Spleen (tissue), 11 donors: Measurements from ENCODE around the gene CASP10. TPM values are rescaled to one million over a fixed set of nuclear protein-coding genes. Genes with fewer than 3 reads are reported as not detected.

Experiments
- DNase-seq: peaks from one replicate; pipeline ENCODE4 v3.0.0-alpha.2; 2020
- H3K27ac ChIP-seq, 8 donors: fragments of 200-600 bp; sonication (generic) in 7 of 8; 1 replicate in 4 of 8; 2 replicates in 4 of 8; pipeline versions ENCODE4 v1.5.0 to v1.8.0; 2016 to 2021; ENCODE audit warnings: inconsistent platforms in 4 of 8, mild to moderate bottlenecking in 4 of 8, moderate library complexity in 1 of 8
- H3K27me3 ChIP-seq, 7 donors: fragments of 200-600 bp; sonication (generic) in 6 of 7; replicated peaks in 1 of 7; 1 replicate in 4 of 7; 2 replicates in 3 of 7; pipeline versions ENCODE4 v1.5.0 to v1.8.0; 2016 to 2021; ENCODE audit warnings: inconsistent platforms in 3 of 7, mild to moderate bottlenecking in 1 of 7
- H3K36me3 ChIP-seq, 6 donors: fragments of 200-600 bp; sonication (generic) in 5 of 6; 1 replicate in 4 of 6; 2 replicates in 2 of 6; pipeline versions ENCODE4 v1.5.0 to v1.8.0; 2016 to 2021; ENCODE audit warnings: inconsistent platforms in 2 of 6
- H3K4me1 ChIP-seq, 6 donors: fragments of 200-600 bp; sonication (generic) in 5 of 6; 1 replicate in 3 of 6; 2 replicates in 3 of 6; pipeline versions ENCODE4 v1.5.0 to v1.8.0; 2016 to 2021; ENCODE audit warnings: inconsistent platforms in 3 of 6
- H3K4me3 ChIP-seq, 8 donors: fragments of 200-600 bp; sonication (generic) in 7 of 8; 1 replicate in 4 of 8; 2 replicates in 4 of 8; pipeline versions ENCODE4 v1.5.0 to v1.8.0; 2016 to 2021; ENCODE audit warnings: inconsistent platforms in 4 of 8, mild to moderate bottlenecking in 4 of 8, moderate library complexity in 2 of 8
- H3K9me3 ChIP-seq, 8 donors: fragments of 200-600 bp; sonication (generic) in 7 of 8; 1 replicate in 4 of 8; 2 replicates in 4 of 8; pipeline versions ENCODE4 v1.5.0 to v1.8.0; 2016 to 2021; ENCODE audit warnings: inconsistent platforms in 4 of 8
- POLR2A ChIP-seq, 3 donors: fragments of 450-650 bp; IDR thresholded peaks; one replicate each; pipeline ENCODE4 v1.5.1; 2017; ENCODE audit warnings: antibody characterized with exemption in 3 of 3, mild to moderate bottlenecking in 1 of 3
- POLR2AphosphoS5 ChIP-seq, 3 donors: sonication (generic); formaldehyde crosslinking; IDR thresholded peaks; one replicate each; pipeline ENCODE4 v1.5.1; 2017; ENCODE audit warnings: antibody characterized with exemption in 3 of 3
- WGBS, 5 donors: extraction: QIAGEN DNeasy Blood & Tissue Kit in 3 of 5; methylation state at CpG; one replicate each; pipeline versions ENCODE4 v1.1.5 to v1.1.7; 2013 to 2018; 5-methylcytosine and 5-hydroxymethylcytosine counted together
- intact Hi-C: fragments of 100-400 bp; cut with DNase I; formaldehyde crosslinking; loops from one replicate; pipeline ENCODE4 v1.15.0; 2023; ENCODE audit warnings: low total_unique reads
- polyA plus RNA-seq, 3 donors: library from polyadenylated mRNA; stranded (reverse); fragments of 200-250 nt; gene quantifications; one replicate each; pipeline ENCODE4 v1.2.1, GENCODE V29; 2013
- small RNA-seq, 4 donors: library from RNA; depleted of rRNA; stranded (forward); fragments of <200 nt; gene quantifications; one replicate each; pipeline ENCODE3, GENCODE V24; 2016
- total RNA-seq, 7 donors: library from RNA; depleted of rRNA in 3 of 7; stranded (reverse); fragments of >200 nt in 3 of 7; fragmentation: NEBNext Ultra II Directional in 4 of 7; extraction: Animal tissue kit (Norgen Biotek cat#: 25700) in 4 of 7; gene quantifications; one replicate each; pipeline versions ENCODE4 v1.1.0 to v1.2.1, GENCODE V29; 2016 to 2021
- TF ChIP-seq, protein P1 (sequence below), 11 experiments: fragments of 200-600 bp in 7 of 11; fragments of 450-650 bp in 4 of 11; sonication (generic) in 4 of 11; IDR thresholded peaks in 8 of 11; conservative IDR thresholded peaks in 3 of 11; 1 replicate in 7 of 11; 2 replicates in 4 of 11; pipeline versions ENCODE4 v1.4.0 to v1.8.0; 2016 to 2021; ENCODE audit warnings: antibody characterized with exemption in 11 of 11, inconsistent platforms in 4 of 11, mild to moderate bottlenecking in 1 of 11
- donor health status: healthy with polysubstance abuse.
- donor health status: DM: no; HTN: no; CAD: no; lungs with moderate emphysema.
- donor health status: DM: no; HTN: no; CAD: no.
- donor health status: Bipolar disorder and iron deficiency.
- donor health status: healthy.
- donor health status: DM: no; HTN: no; CAD: no.
- donor health status: DM: yes; HTN: yes; CAD: no.

Gene CASP10
- total and polyA plus RNA-seq, 10 donors, result 5.6 to 75.6 (median 54.6) TPM

DNA sequence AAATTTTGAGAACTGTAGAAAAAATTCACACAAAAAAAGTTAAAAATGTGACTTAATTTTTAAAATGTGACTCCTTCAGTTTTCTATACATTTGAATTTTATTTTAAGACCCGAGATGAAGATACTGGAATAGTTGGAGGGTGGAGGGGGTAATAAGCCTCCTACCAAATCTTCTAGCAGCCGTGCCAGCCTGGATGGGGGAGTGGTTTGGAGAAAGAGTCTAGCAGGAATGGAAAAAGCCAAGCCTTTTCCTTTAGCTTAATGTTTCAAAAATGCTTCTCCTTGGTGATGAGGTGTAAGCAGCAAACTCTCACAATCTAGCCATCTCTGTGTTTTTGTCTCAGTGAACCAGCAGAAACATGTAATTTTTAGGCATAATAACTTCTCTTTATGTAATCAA, 92.1 kb downstream of the CASP10 start:
- no peaks in the 10 kb centered on the region for H3K27me3 ChIP-seq
- peaks cover 8 to 100% (median 90%) of the 10 kb centered on the region in 6 donors for H3K36me3 ChIP-seq
- H3K4me1 ChIP-seq, result peaks cover 0 to 72% (median 23%) of the 10 kb centered on the region in 6 donors
- 94 to 99% (median 97%) methylated on average over 2 of the region's 2 CpGs for WGBS, 5 donors
- no peak overlapping the region for H3K4me3 ChIP-seq
- TF ChIP-seq POLR2A (IDR thresholded peaks at IDR 0.05) (no peak), POLR2AphosphoS5 (IDR thresholded peaks at IDR 0.05) (no peak)
- TF ChIP-seq, protein P1, sequence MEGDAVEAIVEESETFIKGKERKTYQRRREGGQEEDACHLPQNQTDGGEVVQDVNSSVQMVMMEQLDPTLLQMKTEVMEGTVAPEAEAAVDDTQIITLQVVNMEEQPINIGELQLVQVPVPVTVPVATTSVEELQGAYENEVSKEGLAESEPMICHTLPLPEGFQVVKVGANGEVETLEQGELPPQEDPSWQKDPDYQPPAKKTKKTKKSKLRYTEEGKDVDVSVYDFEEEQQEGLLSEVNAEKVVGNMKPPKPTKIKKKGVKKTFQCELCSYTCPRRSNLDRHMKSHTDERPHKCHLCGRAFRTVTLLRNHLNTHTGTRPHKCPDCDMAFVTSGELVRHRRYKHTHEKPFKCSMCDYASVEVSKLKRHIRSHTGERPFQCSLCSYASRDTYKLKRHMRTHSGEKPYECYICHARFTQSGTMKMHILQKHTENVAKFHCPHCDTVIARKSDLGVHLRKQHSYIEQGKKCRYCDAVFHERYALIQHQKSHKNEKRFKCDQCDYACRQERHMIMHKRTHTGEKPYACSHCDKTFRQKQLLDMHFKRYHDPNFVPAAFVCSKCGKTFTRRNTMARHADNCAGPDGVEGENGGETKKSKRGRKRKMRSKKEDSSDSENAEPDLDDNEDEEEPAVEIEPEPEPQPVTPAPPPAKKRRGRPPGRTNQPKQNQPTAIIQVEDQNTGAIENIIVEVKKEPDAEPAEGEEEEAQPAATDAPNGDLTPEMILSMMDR (IDR thresholded peaks at IDR 0.05 in 8 of 11, conservative IDR thresholded peaks at IDR 0.05 in 3 of 11), result no peak
- DNase-seq, result no peak
- H3K9me3 ChIP-seq, result no peaks in the 10 kb centered on the region
- no peak overlapping the region for H3K27ac ChIP-seq
- intact Hi-C loops, result no loop called here

DNA sequence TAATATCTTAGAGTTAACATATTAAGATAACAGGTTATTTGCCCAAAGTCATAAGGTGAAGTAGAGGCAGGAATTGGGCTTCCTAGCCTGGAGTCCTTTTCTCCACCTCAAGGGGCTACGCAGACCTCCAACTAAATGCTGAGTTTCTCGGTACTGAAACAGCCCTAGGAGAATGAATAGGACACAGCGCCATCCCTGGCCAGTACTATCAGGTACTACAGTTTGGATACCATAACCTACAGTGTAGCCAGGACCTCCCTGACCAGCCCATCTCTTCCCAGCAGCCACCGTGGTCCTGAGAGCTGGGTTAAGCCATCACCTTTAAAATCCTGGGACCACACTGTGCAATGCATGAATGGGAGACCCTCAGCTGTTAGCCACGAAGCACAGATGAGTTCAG, 93.0 kb downstream of the CASP10 start:
- no peaks in the 10 kb centered on the region for H3K27me3 ChIP-seq
- H3K4me3 ChIP-seq, result no peak overlapping the region
- TF ChIP-seq POLR2A (IDR thresholded peaks at IDR 0.05), result no peak
- TF ChIP-seq, protein P1 (IDR thresholded peaks at IDR 0.05 in 8 of 11, conservative IDR thresholded peaks at IDR 0.05 in 3 of 11), result no peak
- no peak for TF ChIP-seq POLR2AphosphoS5 (IDR thresholded peaks at IDR 0.05)
- no peak for DNase-seq
- H3K9me3 ChIP-seq, result no peaks in the 10 kb centered on the region
- 81 to 92% (median 91%) methylated on average over 5 of the region's 5 CpGs for WGBS, 5 donors
- H3K27ac ChIP-seq, result no peak overlapping the region
- peaks cover 0 to 72% (median 26%) of the 10 kb centered on the region in 6 donors for H3K4me1 ChIP-seq
- intact Hi-C loops, result no loop called here
- peaks cover 8 to 100% (median 81%) of the 10 kb centered on the region in 6 donors for H3K36me3 ChIP-seq

DNA sequence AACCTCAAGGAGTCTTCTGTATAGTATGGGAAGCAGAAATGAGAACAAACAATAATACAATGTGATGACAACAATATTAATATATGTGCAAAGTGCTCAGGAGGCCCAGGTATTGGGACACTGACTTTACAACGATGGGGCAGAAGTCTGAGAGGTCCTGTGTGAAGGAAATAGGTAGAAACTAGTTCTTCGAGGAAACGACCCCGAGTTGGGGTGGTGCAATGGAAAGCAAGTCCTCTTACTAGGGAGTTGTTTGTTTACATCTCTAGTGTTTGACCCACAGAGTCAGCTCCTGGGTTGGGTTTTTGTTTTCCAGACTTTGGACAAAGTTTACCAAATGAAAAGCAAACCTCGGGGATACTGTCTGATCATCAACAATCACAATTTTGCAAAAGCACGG, 93.6 kb downstream of the CASP10 start:
- DNase-seq, result no peak
- H3K27ac ChIP-seq, result no peak overlapping the region
- H3K9me3 ChIP-seq, result no peaks in the 10 kb centered on the region
- peaks cover 0 to 72% (median 23%) of the 10 kb centered on the region in 6 donors for H3K4me1 ChIP-seq
- no peak overlapping the region for H3K4me3 ChIP-seq
- TF ChIP-seq, protein P1 (IDR thresholded peaks at IDR 0.05 in 8 of 11, conservative IDR thresholded peaks at IDR 0.05 in 3 of 11), result no peak
- TF ChIP-seq POLR2AphosphoS5 (IDR thresholded peaks at IDR 0.05) (no peak), POLR2A (IDR thresholded peaks at IDR 0.05) (no peak)
- intact Hi-C loops, result no loop called here
- WGBS, 5 donors, result 92 to 96% (median 94%) methylated on average over 6 of the region's 6 CpGs
- H3K27me3 ChIP-seq, result no peaks in the 10 kb centered on the region
- peaks cover 8 to 100% (median 78%) of the 10 kb centered on the region in 6 donors for H3K36me3 ChIP-seq

Small RNA genes within 50 kb of the gene (small RNA-seq; reads per million reads assigned to genes)
- gene AC007283.2 (0 reads per million in 4 donors), gene MTND4LP13 (0 reads per million in 4 donors), gene RNU7-45P (0 reads per million in 4 donors)

Other genes starting within 250 kb of the CASP10 start
- gene ORC2, start 219.5 kb upstream of the CASP10 start, total RNA-seq, result 10 to 100 TPM; 20.5 to 39.1 (median 35.7) TPM
- gene ORC2, start 219.5 kb upstream of the CASP10 start, polyA plus RNA-seq, result 10 to 100 TPM in 1 of 3 donors, 1 to 10 TPM in 2; 6.9 to 14.5 (median 8.0) TPM
- 10 to 100 TPM; 38.8 to 68.9 (median 45.0) TPM for gene HYCC2, start 111.5 kb upstream of the CASP10 start, total RNA-seq
- 10 to 100 TPM in 1 of 3 donors, 1 to 10 TPM in 2; 3.2 to 10.5 (median 6.2) TPM for gene HYCC2, start 111.5 kb upstream of the CASP10 start, polyA plus RNA-seq
- 10 to 100 TPM; 30.0 to 91.5 (median 58.3) TPM for gene NDUFB3, start 111.1 kb upstream of the CASP10 start, total RNA-seq
- 10 to 100 TPM; 49.6 to 89.0 (median 69.5) TPM for gene NDUFB3, start 111.1 kb upstream of the CASP10 start, polyA plus RNA-seq
- 100 to 1,000 TPM; 313 to 511 (median 379) TPM for gene CFLAR, start 67.0 kb upstream of the CASP10 start, total RNA-seq
- 100 to 1,000 TPM in 1 of 3 donors, 10 to 100 TPM in 2; 64.0 to 101 (median 68.4) TPM for gene CFLAR, start 67.0 kb upstream of the CASP10 start, polyA plus RNA-seq
- 100 to 1,000 TPM in 1 of 7 donors, 10 to 100 TPM in 6; 67.1 to 100 (median 91.8) TPM for gene CASP8, start 77.4 kb downstream of the CASP10 start, total RNA-seq
- 10 to 100 TPM; 20.3 to 41.9 (median 29.3) TPM for gene CASP8, start 77.4 kb downstream of the CASP10 start, polyA plus RNA-seq
- 1 to 10 TPM; 2.0 to 5.7 (median 3.7) TPM for gene FLACC1, start 174.2 kb downstream of the CASP10 start, total RNA-seq
- under 1 TPM; 0.30 to 0.50 (median 0.32) TPM for gene FLACC1, start 174.2 kb downstream of the CASP10 start, polyA plus RNA-seq